AG09309 (cell line): Measurements from ENCODE around the gene ADGRD1.

Experiments used
- DNase-seq: peaks from one replicate; pipeline ENCODE4 v3.0.0-alpha.2; 2010; ENCODE audit warnings: low read depth
- H3K4me3 ChIP-seq: 2 replicates; pipeline ENCODE4 v1.5.1; 2011; ENCODE audit warnings: mild to moderate bottlenecking, low read depth, low read length, moderate library complexity; ENCODE audit not compliant: control insufficient read depth
- CTCF ChIP-seq: IDR thresholded peaks from 2 replicates; pipeline ENCODE4 v1.5.1; 2011; ENCODE audit warnings: mild to moderate bottlenecking, low read depth, low read length, inconsistent platforms; ENCODE audit not compliant: insufficient read depth, control insufficient read depth; ENCODE audit errors: missing control alignments

ADGRD1 gene

GRCh38 chr12:131135786-131136538 lies 182.3 kb downstream of the ADGRD1 start:
- no peak overlapping the region for H3K4me3 ChIP-seq
- DNase-seq: no peak
- TF ChIP-seq CTCF: no peak

GRCh38 chr12:131136539-131136872 lies 182.8 kb downstream of the ADGRD1 start:
- no peak for DNase-seq
- no peak overlapping the region for H3K4me3 ChIP-seq
- no peak for TF ChIP-seq CTCF

GRCh38 chr12:131137009-131137835 lies 183.5 kb downstream of the ADGRD1 start:
- no peak overlapping the region for H3K4me3 ChIP-seq
- DNase-seq: no peak
- TF ChIP-seq CTCF: no peak

- no peak for TF ChIP-seq CTCF
- H3K4me3 ChIP-seq: no peak overlapping the region
- DNase-seq: no peak
Measured at GRCh38 chr12:131137836-131138637, 184.3 kb downstream of the ADGRD1 start.

GRCh38 chr12:131138638-131139362 lies 185.1 kb downstream of the ADGRD1 start:
- H3K4me3 ChIP-seq: no peak overlapping the region
- DNase-seq: no peak
- no peak for TF ChIP-seq CTCF
